Esophagus (tissue), 2 donors: ENCODE measurements around the gene PAK1. TPM values are rescaled to one million over a fixed set of nuclear protein-coding genes. Genes with fewer than 3 reads are reported as not detected.
"Not testable (repeated sequence)": the region's sequence is repeated elsewhere in the genome, so short reads cannot be mapped to it uniquely, and the experiment has no call there.

Experiments
- H3K27ac ChIP-seq, 2 donors: one replicate each; pipeline ENCODE4 v1.5.1; 2013; ENCODE audit warnings: low read depth in 2 of 2, mild to moderate bottlenecking in 2 of 2, inconsistent platforms in 1 of 2, low read length in 1 of 2, moderate library complexity in 1 of 2
- H3K27me3 ChIP-seq, 2 donors: one replicate each; pipeline ENCODE4 v1.6.1; 2013; ENCODE audit warnings: low read length in 2 of 2, control low read depth in 1 of 2, mild to moderate bottlenecking in 1 of 2; ENCODE audit not compliant: insufficient read depth in 2 of 2, control insufficient read depth in 1 of 2
- H3K36me3 ChIP-seq, 2 donors: one replicate each; pipeline ENCODE4 v1.6.1; 2013; ENCODE audit warnings: low read length in 1 of 2; ENCODE audit not compliant: control insufficient read depth in 2 of 2, insufficient read depth in 2 of 2
- H3K4me1 ChIP-seq, 2 donors: one replicate each; pipeline ENCODE4 v1.6.1; 2013; ENCODE audit warnings: low read length in 1 of 2; ENCODE audit not compliant: control insufficient read depth in 2 of 2, insufficient read depth in 2 of 2
- H3K4me3 ChIP-seq, 2 donors: one replicate each; pipeline ENCODE4 v1.5.1; 2013; ENCODE audit warnings: low read length in 2 of 2, mild to moderate bottlenecking in 2 of 2, low read depth in 1 of 2, moderate library complexity in 1 of 2
- H3K9me3 ChIP-seq, 2 donors: one replicate each; pipeline ENCODE4 v1.6.1; 2013; ENCODE audit warnings: mild to moderate bottlenecking in 2 of 2, low read depth in 1 of 2, low read length in 1 of 2, moderate library complexity in 1 of 2; ENCODE audit not compliant: control insufficient read depth in 2 of 2, insufficient read depth in 1 of 2
- WGBS, 2 donors: extraction: QIAGEN DNeasy Blood & Tissue Kit; methylation state at CpG; one replicate each; pipeline ENCODE4 v1.1.7; 2013; 5-methylcytosine and 5-hydroxymethylcytosine counted together
- polyA plus RNA-seq, 2 donors: library from polyadenylated mRNA; stranded (reverse); fragments of 200-250 nt; gene quantifications; one replicate each; pipeline ENCODE4 v1.2.3, GENCODE V29; 2013
- donor health status: healthy with polysubstance abuse.
- donor health status: Bipolar disorder and iron deficiency.

PAK1 gene
- polyA plus RNA-seq, 2 donors = 10.3 to 16.3 TPM

- no peak overlapping the region for H3K4me3 ChIP-seq
Measured at GRCh38 chr11:77387701-77388100, 86.2 kb downstream of the PAK1 start.

GRCh38 chr11:77386178-77386577 lies 87.7 kb downstream of the PAK1 start:
- no peak overlapping the region for H3K4me3 ChIP-seq
- H3K36me3 ChIP-seq = no peaks in the 10 kb centered on the region
- no peaks in the 10 kb centered on the region for H3K27me3 ChIP-seq
- no peak overlapping the region for H3K27ac ChIP-seq
- 33 to 47% methylated on average over 1 of the region's 1 CpG for whole genome bisulfite sequencing, 2 donors
- no peaks in the 10 kb centered on the region for H3K9me3 ChIP-seq
- H3K4me1 ChIP-seq = no peaks in the 10 kb centered on the region

More at GRCh38 chr11:77387701-77388100, 86.2 kb downstream of the PAK1 start:
- H3K27me3 ChIP-seq = no peaks in the 10 kb centered on the region
- no peaks in the 10 kb centered on the region for H3K4me1 ChIP-seq
- no peaks in the 10 kb centered on the region for H3K9me3 ChIP-seq
- H3K27ac ChIP-seq = no peak overlapping the region
- H3K36me3 ChIP-seq = no peaks in the 10 kb centered on the region

GRCh38 chr11:77385255-77385771 lies 88.6 kb downstream of the PAK1 start:
- H3K4me3 ChIP-seq, H3K36me3 ChIP-seq, H3K27ac ChIP-seq, H3K9me3 ChIP-seq, H3K4me1 ChIP-seq, H3K27me3 ChIP-seq: not testable (repeated sequence)
- 76 to 80% methylated on average over 8 of the region's 8 CpGs for WGBS, 2 donors

- H3K4me1 ChIP-seq = no peaks in the 10 kb centered on the region
- no peaks in the 10 kb centered on the region for H3K9me3 ChIP-seq
- WGBS, 2 donors = 48 to 49% methylated on average over 2 of the region's 2 CpGs
- H3K27me3 ChIP-seq = no peaks in the 10 kb centered on the region
- no peaks in the 10 kb centered on the region for H3K36me3 ChIP-seq
- no peak overlapping the region for H3K4me3 ChIP-seq
- H3K27ac ChIP-seq = no peak overlapping the region
Measured at GRCh38 chr11:77384571-77384970, 89.3 kb downstream of the PAK1 start.

GRCh38 chr11:77383349-77383748 lies 90.5 kb downstream of the PAK1 start:
- 97 to 99% methylated on average over 7 of the region's 7 CpGs for WGBS, 2 donors
- H3K36me3 ChIP-seq, H3K27me3 ChIP-seq: not testable (repeated sequence)

GRCh38 chr11:77381729-77382665 lies 91.9 kb downstream of the PAK1 start:
- Histone ChIP-seq H3K27ac (no peak overlapping the region), H3K27me3 (no peaks in the 10 kb centered on the region), H3K4me1 (no peaks in the 10 kb centered on the region), H3K36me3 (peaks cover 3 to 5% of the 10 kb centered on the region in 2 donors), H3K9me3 (no peaks in the 10 kb centered on the region), H3K4me3 (no peak overlapping the region)
- 47 to 55% methylated on average over 2 of the region's 2 CpGs for WGBS, 2 donors

More at GRCh38 chr11:77383349-77383748, 90.5 kb downstream of the PAK1 start:
- H3K27ac ChIP-seq, H3K4me1 ChIP-seq, H3K9me3 ChIP-seq, H3K4me3 ChIP-seq: not testable (repeated sequence)

- H3K27me3 ChIP-seq = no peaks in the 10 kb centered on the region
- H3K36me3 ChIP-seq = peaks cover 3 to 5% of the 10 kb centered on the region in 2 donors
- H3K27ac ChIP-seq = no peak overlapping the region
- WGBS, 2 donors = 88 to 97% methylated on average over 5 of the region's 5 CpGs
- no peak overlapping the region for H3K4me3 ChIP-seq
- H3K9me3 ChIP-seq = no peaks in the 10 kb centered on the region
- no peaks in the 10 kb centered on the region for H3K4me1 ChIP-seq
Measured at GRCh38 chr11:77379934-77380333, 94.0 kb downstream of the PAK1 start.

- 95 to 97% methylated on average over 4 of the region's 4 CpGs for WGBS, 2 donors
- Histone ChIP-seq H3K27ac (no peak overlapping the region), H3K36me3 (peaks cover 3 to 5% of the 10 kb centered on the region in 2 donors)
Measured at GRCh38 chr11:77379253-77379652, 94.6 kb downstream of the PAK1 start.

GRCh38 chr11:77377734-77378133 lies 96.2 kb downstream of the PAK1 start:
- WGBS, 2 donors = 71 to 82% methylated on average over 2 of the region's 2 CpGs
- Histone ChIP-seq H3K4me3 (no peak overlapping the region), H3K27ac (no peak overlapping the region), H3K36me3 (peaks cover 3 to 5% of the 10 kb centered on the region in 2 donors), H3K27me3 (no peaks in the 10 kb centered on the region), H3K9me3 (no peaks in the 10 kb centered on the region), H3K4me1 (no peaks in the 10 kb centered on the region)

More at GRCh38 chr11:77379253-77379652, 94.6 kb downstream of the PAK1 start:
- Histone ChIP-seq H3K4me3 (no peak overlapping the region), H3K27me3 (no peaks in the 10 kb centered on the region), H3K4me1 (no peaks in the 10 kb centered on the region), H3K9me3 (no peaks in the 10 kb centered on the region)
